Measurements from ENCODE around the gene ZNF311. TPM values are rescaled to one million over a fixed set of nuclear protein-coding genes. Genes with fewer than 3 reads are reported as not detected.
A peak's percentile ranks its signal among the peaks of the same experiment; 100 is the strongest.

ZNF311 gene
- total RNA-seq, 2 experiments from 2014 or later = 0.25 to 0.31 TPM

DNA sequence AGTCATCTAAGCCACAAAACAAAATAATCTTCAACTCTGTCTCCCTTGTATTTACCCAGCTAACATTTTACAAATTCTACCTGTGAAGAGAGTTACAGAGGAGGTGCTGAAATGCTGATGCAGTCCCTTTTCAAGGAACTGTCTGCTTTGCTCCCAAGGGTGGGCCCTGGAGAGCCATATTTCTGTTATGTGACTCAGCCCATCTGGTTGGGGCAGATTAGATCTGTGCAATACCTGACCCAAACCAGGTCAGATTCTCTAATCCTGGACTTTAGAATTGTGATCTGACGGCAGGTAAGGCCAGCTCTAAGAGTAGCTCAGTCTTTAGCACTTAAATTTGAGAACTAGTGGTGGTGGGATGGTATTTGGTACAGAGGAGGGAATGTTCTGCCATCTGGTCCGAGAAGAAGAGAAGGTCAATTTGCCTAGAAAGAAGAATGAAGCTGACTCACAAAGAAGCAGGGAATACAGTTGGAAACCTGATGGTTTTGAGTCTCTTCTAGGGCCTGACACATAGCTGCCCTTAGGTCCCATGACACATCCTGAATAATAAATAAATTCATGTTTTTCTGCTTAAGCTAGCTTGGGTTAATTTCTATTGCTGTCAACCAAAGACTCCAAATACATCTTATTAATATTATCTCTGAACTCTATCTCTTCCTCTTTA lies 8.1 kb downstream of the ZNF311 start:
- H3K27ac Mint-ChIP-seq = no peak overlapping the region
- ATAC-seq (ENCODE audit: poor library complexity) = no peak
- H3K4me3 ChIP-seq (ENCODE audit: low read length) = no peak overlapping the region
- H3K27me3 ChIP-seq (ENCODE audit: control insufficient read depth in 1 of 2, insufficient read depth in 2 of 2, low read length in 2 of 2) = peaks cover 0 to 11% of the 10 kb centered on the region in 2 experiments
- no peaks in the 10 kb centered on the region for H3K9me3 Mint-ChIP-seq
- H3K36me3 ChIP-seq (ENCODE audit: insufficient read depth, low read length) = no peaks in the 10 kb centered on the region
- POLR2A ChIA-PET = interaction anchor here (0.7 to 0.9 kb wide), 2 partner anchors 14 to 101 kb away, joined by 3 read pairs; no protein-coding TSS in a partner anchor
- CTCF ChIA-PET = interaction anchor here (2.3 kb wide), 1 partner anchor 160 kb away, joined by 7 read pairs; no protein-coding TSS in a partner anchor
- TF ChIP-seq, protein P1, sequence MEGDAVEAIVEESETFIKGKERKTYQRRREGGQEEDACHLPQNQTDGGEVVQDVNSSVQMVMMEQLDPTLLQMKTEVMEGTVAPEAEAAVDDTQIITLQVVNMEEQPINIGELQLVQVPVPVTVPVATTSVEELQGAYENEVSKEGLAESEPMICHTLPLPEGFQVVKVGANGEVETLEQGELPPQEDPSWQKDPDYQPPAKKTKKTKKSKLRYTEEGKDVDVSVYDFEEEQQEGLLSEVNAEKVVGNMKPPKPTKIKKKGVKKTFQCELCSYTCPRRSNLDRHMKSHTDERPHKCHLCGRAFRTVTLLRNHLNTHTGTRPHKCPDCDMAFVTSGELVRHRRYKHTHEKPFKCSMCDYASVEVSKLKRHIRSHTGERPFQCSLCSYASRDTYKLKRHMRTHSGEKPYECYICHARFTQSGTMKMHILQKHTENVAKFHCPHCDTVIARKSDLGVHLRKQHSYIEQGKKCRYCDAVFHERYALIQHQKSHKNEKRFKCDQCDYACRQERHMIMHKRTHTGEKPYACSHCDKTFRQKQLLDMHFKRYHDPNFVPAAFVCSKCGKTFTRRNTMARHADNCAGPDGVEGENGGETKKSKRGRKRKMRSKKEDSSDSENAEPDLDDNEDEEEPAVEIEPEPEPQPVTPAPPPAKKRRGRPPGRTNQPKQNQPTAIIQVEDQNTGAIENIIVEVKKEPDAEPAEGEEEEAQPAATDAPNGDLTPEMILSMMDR (IDR thresholded peaks at IDR 0.05) = no peak
- no peak for DNase-seq
- no peak overlapping the region for H3K4me3 Mint-ChIP-seq
- no peaks in the 10 kb centered on the region for H3K4me1 ChIP-seq (ENCODE audit: insufficient read depth, low read length)
- no peaks in the 10 kb centered on the region for H3K4me1 Mint-ChIP-seq (ENCODE audit: low read depth)
- H3K9me3 ChIP-seq (ENCODE audit: control insufficient read depth in 1 of 2, insufficient read depth in 1 of 2, low read length in 2 of 2) = no peaks in the 10 kb centered on the region
- no peaks in the 10 kb centered on the region for H3K36me3 Mint-ChIP-seq (ENCODE audit: low read depth)
- H3K27me3 Mint-ChIP-seq = peaks cover 11% of the 10 kb centered on the region
- H3K27ac ChIP-seq (ENCODE audit: low read depth in 1 of 2, low read length in 2 of 2) = no peak overlapping the region
- intact Hi-C loops (cut with DNase I, micrococcal nuclease) = no loop called here

DNA sequence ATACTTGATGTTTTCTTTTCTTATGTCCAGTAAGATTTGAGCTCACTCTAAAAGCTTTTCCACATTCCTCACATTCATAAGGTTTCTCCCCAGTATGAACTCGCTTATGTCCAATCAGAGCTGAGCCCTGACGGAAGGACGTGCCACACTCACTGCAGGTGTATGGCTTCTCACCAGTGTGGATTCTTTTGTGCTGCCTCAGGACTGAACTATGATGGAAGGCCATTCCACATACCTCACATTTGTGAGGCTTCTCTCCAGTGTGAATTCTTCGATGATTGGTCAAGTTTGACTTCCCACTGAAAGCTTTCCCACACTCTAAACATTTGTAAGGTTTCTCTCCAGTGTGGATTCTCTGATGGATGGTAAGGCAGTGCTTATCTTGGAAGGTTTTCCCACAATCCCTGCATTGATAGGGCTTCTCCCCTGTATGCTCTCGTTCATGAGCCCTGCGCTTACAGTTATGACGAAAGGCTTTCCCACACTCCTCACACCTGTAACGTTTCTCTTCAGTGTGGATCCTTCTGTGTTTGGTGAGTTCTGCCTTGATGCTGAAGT lies 9.9 kb downstream of the ZNF311 start:
- Histone ChIP-seq H3K4me3 (ENCODE audit: low read length) (no peak overlapping the region), H3K9me3 (ENCODE audit: control insufficient read depth in 1 of 2, insufficient read depth in 1 of 2, low read length in 2 of 2) (no peaks in the 10 kb centered on the region), H3K36me3 (ENCODE audit: insufficient read depth, low read length) (no peaks in the 10 kb centered on the region), H3K27me3 (ENCODE audit: control insufficient read depth in 1 of 2, insufficient read depth in 2 of 2, low read length in 2 of 2) (peaks cover 0 to 11% of the 10 kb centered on the region in 2 experiments), H3K27ac (ENCODE audit: low read depth in 1 of 2, low read length in 2 of 2) (no peak overlapping the region), H3K4me1 (ENCODE audit: insufficient read depth, low read length) (no peaks in the 10 kb centered on the region)
- no peak for ATAC-seq (ENCODE audit: poor library complexity)
- no peak for DNase-seq
- no peak overlapping the region for H3K4me3 Mint-ChIP-seq
- TF ChIP-seq, protein P1 (IDR thresholded peaks at IDR 0.05) = no peak
- CTCF ChIA-PET = no interaction called here
- no peaks in the 10 kb centered on the region for H3K9me3 Mint-ChIP-seq
- no peak overlapping the region for H3K27ac Mint-ChIP-seq
- POLR2A ChIA-PET = no interaction called here
- H3K4me1 Mint-ChIP-seq (ENCODE audit: low read depth) = no peaks in the 10 kb centered on the region
- peaks cover 11% of the 10 kb centered on the region for H3K27me3 Mint-ChIP-seq
- H3K36me3 Mint-ChIP-seq (ENCODE audit: low read depth) = no peaks in the 10 kb centered on the region
- intact Hi-C loops (cut with DNase I, micrococcal nuclease) = no loop called here

DNA sequence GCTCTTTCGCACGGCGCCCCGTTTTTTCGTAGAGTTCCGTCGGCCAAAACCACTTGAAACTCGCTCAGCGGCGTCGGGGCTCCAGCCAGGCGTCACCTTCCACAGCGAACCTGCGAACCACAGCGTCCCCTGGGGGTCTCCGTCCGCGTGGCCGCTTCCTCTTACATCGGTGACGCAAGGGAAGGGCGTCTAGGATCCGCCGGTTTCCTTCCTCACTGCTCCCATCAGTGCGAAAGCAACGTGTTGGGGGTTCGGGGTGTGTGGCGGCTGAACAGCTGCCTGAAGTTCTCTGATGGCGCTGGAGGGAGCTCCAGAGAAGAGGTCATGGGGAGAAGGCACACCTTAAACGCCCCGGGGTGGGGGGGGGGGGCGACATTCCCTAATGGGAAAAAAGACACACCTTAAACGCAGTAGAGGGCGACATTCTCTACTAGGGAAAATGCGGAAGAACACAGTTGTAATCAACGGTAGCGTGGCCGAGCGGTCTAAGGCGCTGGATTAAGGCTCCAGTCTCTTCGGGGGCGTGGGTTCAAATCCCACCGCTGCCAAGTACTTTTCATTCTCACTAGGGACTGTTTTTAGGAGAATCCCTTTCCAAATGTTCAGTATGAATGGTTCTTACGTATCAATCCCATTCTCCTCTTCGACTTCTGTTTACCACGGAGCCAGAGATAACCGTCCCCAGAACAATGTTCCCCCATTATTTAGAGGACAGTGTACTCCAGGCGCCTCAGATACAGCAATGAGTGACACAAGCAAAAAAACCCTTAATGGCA lies 16.4 kb downstream of the ZNF311 start:
- DNase-seq (peak; percentile 49 to 90 (median 70)), ATAC-seq (ENCODE audit: poor library complexity) (peak; percentile 90)
- peaks cover 2% of the 10 kb centered on the region for H3K9me3 Mint-ChIP-seq
- H3K4me3 ChIP-seq (ENCODE audit: low read length) = peak overlapping the region; percentile 38
- H3K4me3 Mint-ChIP-seq = peak overlapping the region; percentile 89
- peaks cover 50% of the 10 kb centered on the region for H3K27me3 Mint-ChIP-seq
- H3K36me3 ChIP-seq (ENCODE audit: insufficient read depth, low read length) = no peaks in the 10 kb centered on the region
- TF ChIP-seq, protein P1 (IDR thresholded peaks at IDR 0.05) = peak; percentile 51
- peaks cover 0 to 13% of the 10 kb centered on the region in 2 experiments for H3K27me3 ChIP-seq (ENCODE audit: control insufficient read depth in 1 of 2, insufficient read depth in 2 of 2, low read length in 2 of 2)
- ChIA-PET POLR2A (interaction anchor here (0.6 to 1.5 kb wide), 2 partner anchors 12 to 150 kb away, joined by 3 read pairs; no protein-coding TSS in a partner anchor), CTCF (no interaction called here)
- intact Hi-C loops (cut with DNase I, micrococcal nuclease) = loop anchor here (1.0 to 10.0 kb wide), 3 partner anchors 150 to 302 kb away; no protein-coding TSS in a partner anchor
- H3K27ac Mint-ChIP-seq = peak overlapping the region; percentile 84
- H3K36me3 Mint-ChIP-seq (ENCODE audit: low read depth) = peaks cover 6% of the 10 kb centered on the region
- peaks cover 17% of the 10 kb centered on the region for H3K4me1 ChIP-seq (ENCODE audit: insufficient read depth, low read length)
- H3K27ac ChIP-seq (ENCODE audit: low read depth in 1 of 2, low read length in 2 of 2) = no peak overlapping the region
- peaks cover 0 to 11% of the 10 kb centered on the region in 2 experiments for H3K9me3 ChIP-seq (ENCODE audit: control insufficient read depth in 1 of 2, insufficient read depth in 1 of 2, low read length in 2 of 2)
- H3K4me1 Mint-ChIP-seq (ENCODE audit: low read depth) = peaks cover 35% of the 10 kb centered on the region
